OCI-LY3 (cell line): ENCODE data around the gene MCUB.

Experiments used
- CTCF ChIP-seq: fragments of 200-600, 300-600 bp; sonication (generic); IDR thresholded peaks from 2 replicates; pipeline ENCODE4 v1.5.1; 2014; ENCODE audit warnings: antibody characterized with exemption, low read length, low read depth
- EZH2phosphoT487 ChIP-seq: fragments of 200-600 bp; shearing (Covaris generic); IDR thresholded peaks from 2 replicates; pipeline ENCODE4 v1.6.1; 2018; ENCODE audit warnings: antibody characterized with exemption, mixed run types, low read depth

GRCh38 chr4:109616243-109616642, 56.2 kb downstream of the MCUB start:
- TF ChIP-seq CTCF (no peak), EZH2phosphoT487 (no peak)
